K562 (cell line): ENCODE data around the gene SLC6A7. TPM values are rescaled to one million over a fixed set of nuclear protein-coding genes. Genes with fewer than 3 reads are reported as not detected.

ENCODE experiments used
- ATAC-seq: fragments of 200-7000 bp; cut with Tn5 transposase; 3 replicates; pipeline ENCODE4 v1.9.1; 2020; ENCODE audit warnings: moderate library complexity
- BruUV-seq: library from RNA; stranded (reverse); fragments of 400-500 nt; replicated peaks from 2 replicates; lab custom pipeline; 2021; lab: Mats Ljungman, UMichigan
- CTCF ChIA-PET: fragments of 300-600 bp; formaldehyde crosslinking; extraction: SDS; loops from one replicate; lab custom pipeline; 2021; ENCODE audit warnings: low intra/inter-chr PET ratio; lab: Yijun Ruan, JAX
- POLR2A ChIA-PET: fragments of 300-600, 350-650 bp; sonication (Branson Sonifier 250); formaldehyde crosslinking; extraction: SDS; loops from one replicate; lab custom pipeline; 2021; ENCODE audit warnings: antibody characterized with exemption, inconsistent platforms; lab: Yijun Ruan, JAX
- DNase-seq, 4 experiments: peaks; one replicate each; pipeline versions ENCODE4 v3.0.0 to v3.0.0-alpha.2; 2011 to 2018; ENCODE audit warnings: low spot score in 3 of 4, mixed read lengths in 3 of 4; ENCODE audit errors: extremely low read depth in 1 of 4
- FAIRE-seq: peaks from 2 replicates; lab custom pipeline; 2011; peaks lifted over from hg19 to GRCh38; lab: Jason Lieb, UNC
- H2AFZ ChIP-seq: 2 replicates; pipeline ENCODE4 v1.6.0; 2011; ENCODE audit warnings: low read depth, low read length, control low read depth, inconsistent platforms
- H3K27ac ChIP-seq: fragments of 200-600 bp; 3 replicates; pipeline ENCODE4 v1.8.0; 2011; ENCODE audit warnings: low read depth, mild to moderate bottlenecking, control low read depth, inconsistent platforms, low read length, moderate library complexity, mixed read lengths; ENCODE audit errors: extremely low read depth
- H3K27me3 ChIP-seq, 2 experiments: fragments of 300-600 bp in 1 of 2; 2 replicates in 1 of 2; 3 replicates in 1 of 2; pipeline versions ENCODE4 v1.6.0 to v1.8.0; 2011; ENCODE audit warnings: inconsistent platforms in 2 of 2, low read length in 2 of 2, mild to moderate bottlenecking in 1 of 2, mixed read lengths in 1 of 2, moderate library complexity in 1 of 2; ENCODE audit not compliant: control insufficient read depth in 2 of 2, insufficient read depth in 2 of 2
- H3K36me3 ChIP-seq: fragments of 300-600 bp; 3 replicates; pipeline ENCODE4 v1.8.0; 2011; ENCODE audit warnings: mild to moderate bottlenecking, low read length, inconsistent platforms; ENCODE audit not compliant: control insufficient read depth, insufficient read depth
- H3K4me1 ChIP-seq, 2 experiments: fragments of 200-600 bp in 1 of 2; replicated peaks in 1 of 2; 2 replicates in 1 of 2; 3 replicates in 1 of 2; pipeline versions ENCODE4 v1.5.1 to v1.8.0; 2011; ENCODE audit warnings: inconsistent platforms in 2 of 2, low read length in 2 of 2, mild to moderate bottlenecking in 1 of 2, mixed read lengths in 1 of 2, moderate library complexity in 1 of 2; ENCODE audit not compliant: control insufficient read depth in 2 of 2, insufficient read depth in 2 of 2
- H3K4me2 ChIP-seq: 2 replicates; pipeline ENCODE4 v1.6.1; 2011; ENCODE audit warnings: low read length, control low read depth, inconsistent platforms, mixed read lengths; ENCODE audit not compliant: insufficient read depth
- H3K4me3 ChIP-seq: fragments of 200-600 bp; sonication (generic), shearing (Covaris generic); 2 replicates; pipeline ENCODE4 v1.5.1; 2016; ENCODE audit warnings: control low read depth, inconsistent platforms
- H3K79me2 ChIP-seq: fragments of 200-600 bp; 3 replicates; pipeline ENCODE4 v1.8.0; 2011; ENCODE audit warnings: low read length, inconsistent platforms; ENCODE audit not compliant: control insufficient read depth, insufficient read depth
- H3K9ac ChIP-seq, 2 experiments: 2 replicates each; pipeline versions ENCODE4 v1.6.0 to v1.6.1; 2011; ENCODE audit warnings: low read depth in 2 of 2, low read length in 2 of 2, control low read depth in 1 of 2, inconsistent platforms in 1 of 2, mild to moderate bottlenecking in 1 of 2, mixed read lengths in 1 of 2; ENCODE audit not compliant: insufficient read depth in 1 of 2
- H3K9me1 ChIP-seq: one replicate; pipeline ENCODE4 v1.6.0; 2011; ENCODE audit warnings: inconsistent platforms, mild to moderate bottlenecking, low read length, moderate library complexity; ENCODE audit not compliant: control insufficient read depth, insufficient read depth
- H3K9me3 ChIP-seq: replicated peaks from 2 replicates; pipeline ENCODE4 v1.5.1; 2011; ENCODE audit warnings: low read depth, low read length, inconsistent platforms; ENCODE audit not compliant: control insufficient read depth, insufficient read depth
- H4K20me1 ChIP-seq: replicated peaks from 2 replicates; pipeline ENCODE4 v1.6.1; 2011; ENCODE audit warnings: low read length, inconsistent platforms, mixed read lengths; ENCODE audit not compliant: control insufficient read depth, insufficient read depth
- FOS ChIP-seq: IDR thresholded peaks from 3 replicates; pipeline ENCODE4 v1.6.1; 2011; ENCODE audit not compliant: insufficient read length; ENCODE audit errors: extremely low read depth
- ZBTB5 ChIP-seq: fragments of 450-650 bp; IDR thresholded peaks from 2 replicates; pipeline ENCODE4 v1.6.1; 2017; ENCODE audit warnings: antibody characterized with exemption
- ZNF24 ChIP-seq: fragments of 450-650 bp; IDR thresholded peaks from 2 replicates; pipeline ENCODE4 v1.6.1; 2016
- WGBS: fragments of 100-300 bp; shearing (Covaris generic); methylation state at CpG from one replicate; pipeline ENCODE4 v1.1.6; 2016; ENCODE audit warnings: low coverage, mixed read lengths; ENCODE audit not compliant: insufficient coverage; ENCODE audit errors: missing lambda C conversion rate; 5-methylcytosine and 5-hydroxymethylcytosine counted together
- in situ Hi-C: fragments of 300-500 bp; cut with MboI; formaldehyde crosslinking; loops from 4 replicates; pipeline ENCODE4 v1.15.0; 2018; ENCODE audit warnings: inconsistent platforms, mixed read lengths
- intact Hi-C: fragments of 100-400 bp; cut with micrococcal nuclease; formaldehyde crosslinking; loops from 2 replicates; pipeline ENCODE4 v1.14.2; 2022
- polyA plus RNA-seq, 8 experiments: library from polyadenylated mRNA; depleted of rRNA in 4 of 8; stranded (reverse) in 5 of 8; unstranded in 3 of 8; fragments of >200 nt; fragmentation: Nextera tagmentation in 2 of 8; fragmentation: Illumina TruSeq in 1 of 8; extraction: Ambion mirVana in 2 of 8; extraction: Trizol in 1 of 8; gene quantifications; 2 replicates each; pipeline versions ENCODE4 v1.2.1 to v1.2.3, GENCODE V29; 2011 to 2014; ENCODE audit warnings: inconsistent platforms in 1 of 8, missing spikeins in 1 of 8
- total RNA-seq, 7 experiments: library from RNA; depleted of rRNA in 6 of 7; stranded (reverse); fragments of >200 nt in 6 of 7; fragmentation: Illumina TruSeq in 2 of 7; extraction: Trizol in 2 of 7; gene quantifications; 2 replicates each; pipeline versions ENCODE4 v1.2.1 to v1.2.3, GENCODE V29; 2011 to 2021; ENCODE audit warnings: low replicate concordance in 1 of 7

Gene SLC6A7
- total and polyA plus RNA-seq, 9 of the 15 experiments (the other 6 are each of a cell fraction or from before 2014, with no cell fraction given): not detected

- WGBS: 2% methylated on average over 9 of the region's 9 CpGs
- no peak for FAIRE-seq
- in situ Hi-C loops: no loop called here
Observed at GRCh38 chr5:150195736-150196485, 6.0 kb downstream of the SLC6A7 start.

More at GRCh38 chr5:150195736-150196485, 6.0 kb downstream of the SLC6A7 start:
- H3K79me2 ChIP-seq: no peaks in the 10 kb centered on the region
- no peaks in the 10 kb centered on the region for H3K9me1 ChIP-seq
- H3K9ac ChIP-seq: no peak overlapping the region
- no peaks in the 10 kb centered on the region for H3K36me3 ChIP-seq
- H3K27me3 ChIP-seq: peaks cover 37 to 82% of the 10 kb centered on the region in 2 experiments
- H3K4me2 ChIP-seq: no peak overlapping the region
- no peak overlapping the region for H3K27ac ChIP-seq
- no peak overlapping the region for H3K4me3 ChIP-seq
- no peaks in the 10 kb centered on the region for H3K9me3 ChIP-seq
- no peak overlapping the region for H2AFZ ChIP-seq
- TF ChIP-seq ZBTB5 (no peak), ZNF24 (peak; percentile 47; the same call in 1 of the 2 replicates), FOS (no peak)
- ATAC-seq: no peak
- no peak for DNase-seq
- H4K20me1 ChIP-seq: 0 out of 2 replicates have a peak, but pooled peaks cover 7% of the 10 kb centered on the region
- ChIA-PET POLR2A (interaction anchor here (0.5 to 1.6 kb wide), 3 partner anchors 9 to 243 kb away, joined by 3 to 4 read pairs (median 3); no protein-coding TSS in a partner anchor), CTCF (no interaction called here)
- no TSS peak for BruUV-seq
- peaks cover 0 to 6% of the 10 kb centered on the region in 2 experiments; a peak in 1 of 5 replicates for H3K4me1 ChIP-seq
- intact Hi-C loops: no loop called here
